Measurements from ENCODE around the gene CCDC138. TPM values are rescaled to one million over a fixed set of nuclear protein-coding genes. Genes with fewer than 3 reads are reported as not detected.
A peak's percentile ranks its signal among the peaks of the same experiment; 100 is the strongest.
"Not testable (repeated sequence)": the region's sequence is repeated elsewhere in the genome, so short reads cannot be mapped to it uniquely, and the experiment has no call there.

Gene CCDC138
- 12.8 TPM for polyA plus RNA-seq (2013, experiment 1 of 2)
- polyA plus RNA-seq (2013, experiment 2 of 2), result 13.6 TPM

- WGBS, 2 experiments (ENCODE audit: insufficient coverage in 2 of 2), result 1 to 2% methylated on average over 37 to 62 of the region's 78 CpGs
- peak within 1 kb of the TSS; percentile 62 for H3K4me3 ChIP-seq (ENCODE audit: extremely low read depth, insufficient read depth, low read length, poor library complexity, severe bottlenecking)
- H3K27ac ChIP-seq (ENCODE audit: low read depth, low read length, severe bottlenecking), result peak within 1 kb of the TSS; percentile 94
- peaks cover 36% of the 10 kb centered on the region for H3K36me3 ChIP-seq (ENCODE audit: control insufficient read depth, insufficient read depth, low read length)
- peaks cover 4% of the 10 kb centered on the region for H3K4me1 ChIP-seq (ENCODE audit: control insufficient read depth, insufficient read depth, low read length, poor library complexity, severe bottlenecking)
- no peaks in the 10 kb centered on the region for H3K9me3 ChIP-seq (ENCODE audit: control insufficient read depth, low read length)
Measured at GRCh38 chr2:108786354-108787215, at the start of gene CCDC138. Gene CCDC138 (plus strand): TSS chr2:108786771. CDS start chr2:108786823, 52 bp downstream.

GRCh38 chr2:108757973-108758372 is 28.6 kb upstream of the CCDC138 start:
- WGBS, 2 experiments (ENCODE audit: insufficient coverage in 2 of 2), result 100% methylated on average over 4 of the region's 9 CpGs; no CpG with 5 or more reads in 1 of the 2 experiments
- H3K4me1 ChIP-seq (ENCODE audit: control insufficient read depth, insufficient read depth, low read length, poor library complexity, severe bottlenecking); H3K4me3 ChIP-seq (ENCODE audit: extremely low read depth, insufficient read depth, low read length, poor library complexity, severe bottlenecking); H3K9me3 ChIP-seq (ENCODE audit: control insufficient read depth, low read length); H3K27ac ChIP-seq (ENCODE audit: low read depth, low read length, severe bottlenecking): not testable (repeated sequence)
- peaks cover 24% of the 10 kb centered on the region for H3K36me3 ChIP-seq (ENCODE audit: control insufficient read depth, insufficient read depth, low read length)

- H3K9me3 ChIP-seq (ENCODE audit: control insufficient read depth, low read length); H3K27ac ChIP-seq (ENCODE audit: low read depth, low read length, severe bottlenecking); H3K4me1 ChIP-seq (ENCODE audit: control insufficient read depth, insufficient read depth, low read length, poor library complexity, severe bottlenecking); H3K4me3 ChIP-seq (ENCODE audit: extremely low read depth, insufficient read depth, low read length, poor library complexity, severe bottlenecking): not testable (repeated sequence)
- H3K36me3 ChIP-seq (ENCODE audit: control insufficient read depth, insufficient read depth, low read length), result peaks cover 45% of the 10 kb centered on the region
Measured at GRCh38 chr2:108762618-108763017, 24.0 kb upstream of the CCDC138 start.

- WGBS, 2 experiments (ENCODE audit: insufficient coverage in 2 of 2), result 95 to 100% methylated on average over 3 to 4 of the region's 5 CpGs
- not testable (repeated sequence) for H3K9me3 ChIP-seq (ENCODE audit: control insufficient read depth, low read length); H3K27ac ChIP-seq (ENCODE audit: low read depth, low read length, severe bottlenecking); H3K4me3 ChIP-seq (ENCODE audit: extremely low read depth, insufficient read depth, low read length, poor library complexity, severe bottlenecking); H3K4me1 ChIP-seq (ENCODE audit: control insufficient read depth, insufficient read depth, low read length, poor library complexity, severe bottlenecking)
- peaks cover 55% of the 10 kb centered on the region for H3K36me3 ChIP-seq (ENCODE audit: control insufficient read depth, insufficient read depth, low read length)
Measured at GRCh38 chr2:108766671-108767070, 19.9 kb upstream of the CCDC138 start.

GRCh38 chr2:108767859-108768258 is 18.7 kb upstream of the CCDC138 start:
- not testable (repeated sequence) for H3K4me1 ChIP-seq (ENCODE audit: control insufficient read depth, insufficient read depth, low read length, poor library complexity, severe bottlenecking); H3K9me3 ChIP-seq (ENCODE audit: control insufficient read depth, low read length); H3K4me3 ChIP-seq (ENCODE audit: extremely low read depth, insufficient read depth, low read length, poor library complexity, severe bottlenecking); H3K27ac ChIP-seq (ENCODE audit: low read depth, low read length, severe bottlenecking)
- peaks cover 63% of the 10 kb centered on the region for H3K36me3 ChIP-seq (ENCODE audit: control insufficient read depth, insufficient read depth, low read length)
- WGBS, 2 experiments (ENCODE audit: insufficient coverage in 2 of 2), result 100% methylated on average over 1 of the region's 2 CpGs; no CpG with 5 or more reads in 1 of the 2 experiments

- H3K4me1 ChIP-seq (ENCODE audit: control insufficient read depth, insufficient read depth, low read length, poor library complexity, severe bottlenecking), result no peaks in the 10 kb centered on the region
- WGBS, 2 experiments (ENCODE audit: insufficient coverage in 2 of 2), result no CpG with 5 or more reads among the region's 3 CpGs
- peaks cover 79% of the 10 kb centered on the region for H3K36me3 ChIP-seq (ENCODE audit: control insufficient read depth, insufficient read depth, low read length)
- no peak overlapping the region for H3K27ac ChIP-seq (ENCODE audit: low read depth, low read length, severe bottlenecking)
- H3K9me3 ChIP-seq (ENCODE audit: control insufficient read depth, low read length), result no peaks in the 10 kb centered on the region
- H3K4me3 ChIP-seq (ENCODE audit: extremely low read depth, insufficient read depth, low read length, poor library complexity, severe bottlenecking), result no peak overlapping the region
Measured at GRCh38 chr2:108776475-108776874, 10.1 kb upstream of the CCDC138 start.

GRCh38 chr2:108778857-108779256 is 7.7 kb upstream of the CCDC138 start:
- peaks cover 73% of the 10 kb centered on the region for H3K36me3 ChIP-seq (ENCODE audit: control insufficient read depth, insufficient read depth, low read length)
- H3K27ac ChIP-seq (ENCODE audit: low read depth, low read length, severe bottlenecking), result no peak overlapping the region
- H3K4me3 ChIP-seq (ENCODE audit: extremely low read depth, insufficient read depth, low read length, poor library complexity, severe bottlenecking), result no peak overlapping the region
- H3K9me3 ChIP-seq (ENCODE audit: control insufficient read depth, low read length), result no peaks in the 10 kb centered on the region
- no peaks in the 10 kb centered on the region for H3K4me1 ChIP-seq (ENCODE audit: control insufficient read depth, insufficient read depth, low read length, poor library complexity, severe bottlenecking)
- WGBS, 2 experiments (ENCODE audit: insufficient coverage in 2 of 2), result 83 to 89% methylated on average over 2 of the region's 2 CpGs

- WGBS, 2 experiments (ENCODE audit: insufficient coverage in 2 of 2), result 10 to 14% methylated on average over 1 of the region's 1 CpG
- H3K9me3 ChIP-seq (ENCODE audit: control insufficient read depth, low read length), result no peaks in the 10 kb centered on the region
- H3K36me3 ChIP-seq (ENCODE audit: control insufficient read depth, insufficient read depth, low read length), result peaks cover 39% of the 10 kb centered on the region
- H3K4me3 ChIP-seq (ENCODE audit: extremely low read depth, insufficient read depth, low read length, poor library complexity, severe bottlenecking), result peak overlapping the region; percentile 62
- peak overlapping the region; percentile 94 for H3K27ac ChIP-seq (ENCODE audit: low read depth, low read length, severe bottlenecking)
- peaks cover 4% of the 10 kb centered on the region for H3K4me1 ChIP-seq (ENCODE audit: control insufficient read depth, insufficient read depth, low read length, poor library complexity, severe bottlenecking)
Measured at GRCh38 chr2:108786008-108786353, 590 bp upstream of the CCDC138 start.

GRCh38 chr2:108787216-108787541 is 608 bp downstream of the CCDC138 start:
- peaks cover 39% of the 10 kb centered on the region for H3K36me3 ChIP-seq (ENCODE audit: control insufficient read depth, insufficient read depth, low read length)
- peaks cover 4% of the 10 kb centered on the region for H3K4me1 ChIP-seq (ENCODE audit: control insufficient read depth, insufficient read depth, low read length, poor library complexity, severe bottlenecking)
- WGBS, 2 experiments (ENCODE audit: insufficient coverage in 2 of 2), result 0% methylated on average over 2 to 4 of the region's 6 CpGs
- H3K9me3 ChIP-seq (ENCODE audit: control insufficient read depth, low read length), result no peaks in the 10 kb centered on the region
- H3K4me3 ChIP-seq (ENCODE audit: extremely low read depth, insufficient read depth, low read length, poor library complexity, severe bottlenecking), result peak overlapping the region; percentile 62
- peak overlapping the region; percentile 94 for H3K27ac ChIP-seq (ENCODE audit: low read depth, low read length, severe bottlenecking)

GRCh38 chr2:108803045-108803736 is 16.6 kb downstream of the CCDC138 start:
- peaks cover 63% of the 10 kb centered on the region for H3K36me3 ChIP-seq (ENCODE audit: control insufficient read depth, insufficient read depth, low read length)
- WGBS, 2 experiments (ENCODE audit: insufficient coverage in 2 of 2), result 97 to 100% methylated on average over 5 to 6 of the region's 7 CpGs
- no peaks in the 10 kb centered on the region for H3K4me1 ChIP-seq (ENCODE audit: control insufficient read depth, insufficient read depth, low read length, poor library complexity, severe bottlenecking)

GRCh38 chr2:108805032-108805431 is 18.5 kb downstream of the CCDC138 start:
- Histone ChIP-seq H3K27ac (ENCODE audit: low read depth, low read length, severe bottlenecking) (no peak overlapping the region), H3K4me3 (ENCODE audit: extremely low read depth, insufficient read depth, low read length, poor library complexity, severe bottlenecking) (no peak overlapping the region), H3K4me1 (ENCODE audit: control insufficient read depth, insufficient read depth, low read length, poor library complexity, severe bottlenecking) (no peaks in the 10 kb centered on the region), H3K36me3 (ENCODE audit: control insufficient read depth, insufficient read depth, low read length) (peaks cover 57% of the 10 kb centered on the region), H3K9me3 (ENCODE audit: control insufficient read depth, low read length) (peaks cover 9% of the 10 kb centered on the region)
- WGBS, 2 experiments (ENCODE audit: insufficient coverage in 2 of 2), result no CpG with 5 or more reads among the region's 1 CpG

More at GRCh38 chr2:108803045-108803736, 16.6 kb downstream of the CCDC138 start:
- Histone ChIP-seq H3K27ac (ENCODE audit: low read depth, low read length, severe bottlenecking) (no peak overlapping the region), H3K9me3 (ENCODE audit: control insufficient read depth, low read length) (no peaks in the 10 kb centered on the region), H3K4me3 (ENCODE audit: extremely low read depth, insufficient read depth, low read length, poor library complexity, severe bottlenecking) (no peak overlapping the region)
